Stimulated activated CD8-positive, alpha-beta memory T cell treated with anti-CD3 and anti-CD28 coated beads, Interleukin-2, amount 100 ng/mL, for 48 hours (primary cell): ENCODE results near the gene CMYA5.
A peak's percentile ranks its signal among the peaks of the same experiment; 100 is the strongest.
"Not testable (repeated sequence)": the region's sequence is repeated elsewhere in the genome, so short reads cannot be mapped to it uniquely, and the experiment has no call there.

ENCODE experiments used
- DNase-seq, 2 donors: peaks; one replicate each; pipeline ENCODE4 v3.0.0-alpha.2; 2020; ENCODE audit warnings: low read depth in 2 of 2

CMYA5 gene

GRCh38 chr5:79702606-79703380 lies 13.2 kb downstream of the CMYA5 start:
- DNase-seq = peak; percentile 7 to 13

GRCh38 chr5:79703381-79703645 lies 13.7 kb downstream of the CMYA5 start:
- DNase-seq = no peak

DNA sequence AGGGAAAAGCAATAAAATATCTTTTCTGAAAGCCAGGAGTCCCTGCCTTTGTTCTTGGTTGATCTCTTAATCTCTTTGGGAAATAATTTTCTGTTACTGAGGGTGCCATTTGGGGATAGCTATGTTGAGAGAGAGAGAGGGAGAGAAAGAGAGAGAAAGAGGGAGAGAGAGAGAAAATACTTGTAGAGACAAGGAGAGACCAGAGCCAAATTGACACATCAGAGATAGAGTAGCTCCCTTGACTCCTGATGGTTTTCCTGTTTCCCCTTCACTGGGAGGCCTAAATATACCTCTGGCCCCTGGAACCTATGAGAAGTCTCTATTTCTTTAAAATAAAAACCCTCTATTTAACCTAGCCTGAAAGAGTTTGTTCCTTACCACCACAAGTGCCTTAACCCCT lies 14.9 kb downstream of the CMYA5 start:
- DNase-seq = no peak

GRCh38 chr5:79705632-79706031 lies 16.0 kb downstream of the CMYA5 start:
- no peak for DNase-seq

DNA sequence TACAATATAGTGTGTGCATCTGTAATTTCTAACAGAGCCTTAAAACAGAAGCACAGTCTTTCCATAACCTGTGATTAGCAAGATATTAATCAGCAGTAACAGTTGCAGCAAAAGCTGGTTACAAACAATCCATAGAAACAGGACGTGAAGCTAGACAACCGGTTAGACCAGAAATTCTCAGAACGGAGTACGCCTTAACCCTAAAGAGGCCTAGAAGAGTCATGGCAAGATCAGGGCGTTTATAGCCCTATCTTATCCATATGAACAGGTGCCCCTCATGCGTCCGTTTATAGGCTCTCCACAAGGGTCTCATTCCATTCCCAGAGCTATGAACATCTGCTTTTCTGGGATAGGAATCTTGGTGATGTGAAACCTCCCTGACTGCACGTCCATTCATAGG lies 16.7 kb downstream of the CMYA5 start:
- not testable (repeated sequence) for DNase-seq

- DNase-seq = no peak
These were observed 17.9 kb downstream of the CMYA5 start for GRCh38 chr5:79707535-79707934.

DNA sequence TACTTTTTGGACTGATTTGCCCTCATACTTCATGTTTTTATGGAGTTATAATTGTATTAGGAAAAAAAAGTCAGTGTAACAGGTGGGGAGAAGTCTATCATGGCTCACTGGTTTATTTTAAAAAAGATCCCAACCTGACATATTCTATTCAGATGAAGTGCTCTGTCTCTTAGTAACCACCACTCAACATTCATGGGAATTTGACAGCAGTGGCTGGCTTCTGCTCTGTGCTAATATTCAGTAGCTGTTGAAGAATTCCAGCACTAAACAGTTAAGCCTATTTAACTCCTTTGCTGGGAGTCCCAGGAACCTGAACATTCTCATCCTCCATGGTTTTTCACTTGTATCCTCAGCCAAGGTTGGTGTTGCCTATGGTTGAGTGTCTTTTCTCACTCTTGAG lies 23.1 kb downstream of the CMYA5 start:
- no peak for DNase-seq

DNA sequence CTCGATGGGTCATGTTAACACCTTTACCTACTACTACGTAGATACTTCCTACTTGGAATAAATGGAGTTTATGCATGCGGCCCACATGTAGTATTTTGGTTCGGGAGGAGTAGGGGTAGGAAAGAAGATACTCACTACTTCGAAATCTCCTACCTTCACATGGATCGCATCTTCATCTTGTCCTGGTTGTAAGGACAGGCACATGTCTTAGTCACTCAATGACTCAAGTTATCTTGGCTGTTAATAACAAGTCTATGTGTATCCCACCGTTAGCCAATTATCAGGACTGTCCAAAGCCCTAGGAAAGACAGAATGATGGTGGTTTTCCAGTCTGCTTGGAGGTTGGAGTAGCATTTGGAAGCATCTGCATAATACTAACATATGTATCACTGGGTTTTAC lies 24.1 kb downstream of the CMYA5 start:
- no peak for DNase-seq

DNA sequence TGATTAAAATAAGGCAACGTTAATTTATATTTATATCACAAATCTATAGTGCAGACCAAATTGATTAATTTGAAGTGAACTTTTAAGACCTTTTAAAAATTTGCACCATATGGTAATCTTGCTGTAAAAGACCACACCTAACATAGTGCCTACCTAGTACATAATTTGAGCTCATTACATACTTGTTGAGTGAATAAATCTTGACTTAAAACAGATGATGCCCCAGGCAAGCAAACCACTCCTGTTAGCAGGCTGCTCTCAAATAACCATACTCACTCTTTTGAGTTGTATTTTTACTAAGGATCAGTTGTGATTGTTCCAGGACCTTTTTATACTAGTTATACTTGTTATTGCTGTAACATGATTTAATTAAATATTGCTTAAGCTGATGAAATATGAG lies 27.2 kb downstream of the CMYA5 start:
- no peak for DNase-seq

DNA sequence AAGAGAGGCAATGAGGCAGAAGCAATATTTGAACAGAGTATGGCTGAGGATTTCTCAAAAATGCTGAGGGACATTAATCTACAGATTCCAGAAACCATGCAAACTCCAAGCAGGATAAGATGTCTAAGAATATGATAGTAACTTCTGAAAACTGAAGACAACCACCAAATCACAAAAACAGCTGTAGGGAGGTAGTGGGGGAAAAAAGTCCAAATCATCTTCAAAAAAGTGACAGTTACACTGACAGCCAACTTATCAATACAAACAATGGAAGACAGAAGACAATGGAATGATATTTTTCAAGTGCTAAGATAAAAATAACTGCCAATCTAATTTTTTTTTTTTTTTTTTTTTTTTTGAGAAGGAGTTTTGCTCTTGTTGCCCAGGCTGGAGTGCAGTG lies 30.5 kb downstream of the CMYA5 start:
- no peak for DNase-seq

DNA sequence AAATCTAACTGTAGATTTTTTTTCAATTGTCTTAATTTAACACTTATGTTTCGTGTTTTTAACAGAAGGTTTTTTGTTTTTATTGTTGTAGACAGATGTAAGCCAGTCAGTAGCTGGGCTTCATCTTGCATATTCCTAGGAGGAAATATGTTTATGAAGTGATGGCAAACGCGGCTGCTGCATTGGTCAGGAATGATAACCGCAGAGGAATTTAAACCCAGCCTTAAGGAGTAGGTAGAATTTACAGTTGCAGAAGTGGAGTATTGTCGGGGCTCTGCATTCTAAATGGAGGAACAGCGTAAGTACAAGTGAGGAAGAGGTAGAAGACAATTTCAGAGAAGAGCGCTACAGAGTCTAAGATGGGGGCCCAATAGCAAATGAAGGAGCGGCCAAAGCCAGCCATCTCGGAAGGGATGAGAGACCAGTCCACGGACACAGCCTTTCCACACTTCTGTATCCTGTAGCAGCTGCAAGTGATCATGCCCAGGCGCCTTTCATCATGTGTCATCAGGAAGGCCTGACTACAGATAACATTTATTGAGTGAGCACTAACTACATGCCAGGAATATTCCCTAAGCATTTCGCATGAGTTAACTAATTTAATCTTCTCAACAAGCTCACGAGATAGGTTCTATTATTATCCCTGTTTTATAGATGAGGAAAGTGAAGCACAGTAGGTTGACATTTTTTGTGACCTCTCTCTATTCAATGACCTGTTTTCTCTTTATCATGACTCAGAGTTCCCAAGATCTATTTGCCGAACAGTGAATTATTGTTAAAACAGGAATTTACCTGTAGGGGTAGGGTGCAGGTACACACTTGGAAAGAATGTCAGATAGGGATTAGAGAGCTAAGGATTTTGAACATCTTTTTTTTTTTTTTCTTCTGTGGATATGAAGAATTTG lies 38.1 kb downstream of the CMYA5 start:
- DNase-seq = no peak

- DNase-seq = no peak
These were observed 38.8 kb downstream of the CMYA5 start for GRCh38 chr5:79728396-79728795.

DNA sequence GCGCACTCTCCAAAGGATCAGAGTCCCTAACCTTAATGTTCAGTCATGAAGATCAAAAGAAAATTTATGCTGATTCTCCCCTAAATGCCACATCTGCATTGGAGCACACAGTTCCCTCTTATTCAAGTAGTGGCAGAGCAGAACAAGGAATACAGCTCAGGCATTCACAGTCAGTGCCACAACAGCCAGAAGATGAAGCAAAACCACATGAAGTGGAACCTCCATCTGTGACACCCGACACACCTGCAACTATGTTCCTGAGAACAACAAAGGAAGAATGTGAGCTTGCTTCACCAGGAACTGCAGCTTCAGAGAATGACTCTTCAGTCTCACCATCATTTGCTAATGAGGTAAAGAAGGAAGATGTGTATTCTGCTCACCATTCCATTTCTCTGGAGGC lies 40.0 kb downstream of the CMYA5 start:
- DNase-seq = no peak

DNA sequence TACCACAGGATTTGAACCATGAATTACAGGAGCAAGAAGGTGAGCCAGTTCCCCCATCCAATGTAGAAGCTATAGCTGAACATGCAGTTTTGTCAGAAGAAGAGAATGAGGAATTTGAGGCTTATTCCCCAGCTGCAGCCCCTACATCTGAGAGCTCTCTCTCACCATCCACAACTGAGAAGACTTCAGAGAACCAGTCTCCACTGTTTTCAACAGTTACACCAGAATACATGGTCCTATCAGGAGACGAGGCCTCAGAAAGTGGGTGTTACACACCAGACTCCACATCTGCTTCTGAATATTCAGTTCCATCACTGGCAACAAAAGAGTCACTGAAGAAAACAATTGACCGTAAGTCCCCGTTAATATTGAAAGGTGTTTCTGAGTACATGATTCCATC lies 40.9 kb downstream of the CMYA5 start:
- no peak for DNase-seq

GRCh38 chr5:79731775-79732174 lies 42.1 kb downstream of the CMYA5 start:
- no peak for DNase-seq

DNA sequence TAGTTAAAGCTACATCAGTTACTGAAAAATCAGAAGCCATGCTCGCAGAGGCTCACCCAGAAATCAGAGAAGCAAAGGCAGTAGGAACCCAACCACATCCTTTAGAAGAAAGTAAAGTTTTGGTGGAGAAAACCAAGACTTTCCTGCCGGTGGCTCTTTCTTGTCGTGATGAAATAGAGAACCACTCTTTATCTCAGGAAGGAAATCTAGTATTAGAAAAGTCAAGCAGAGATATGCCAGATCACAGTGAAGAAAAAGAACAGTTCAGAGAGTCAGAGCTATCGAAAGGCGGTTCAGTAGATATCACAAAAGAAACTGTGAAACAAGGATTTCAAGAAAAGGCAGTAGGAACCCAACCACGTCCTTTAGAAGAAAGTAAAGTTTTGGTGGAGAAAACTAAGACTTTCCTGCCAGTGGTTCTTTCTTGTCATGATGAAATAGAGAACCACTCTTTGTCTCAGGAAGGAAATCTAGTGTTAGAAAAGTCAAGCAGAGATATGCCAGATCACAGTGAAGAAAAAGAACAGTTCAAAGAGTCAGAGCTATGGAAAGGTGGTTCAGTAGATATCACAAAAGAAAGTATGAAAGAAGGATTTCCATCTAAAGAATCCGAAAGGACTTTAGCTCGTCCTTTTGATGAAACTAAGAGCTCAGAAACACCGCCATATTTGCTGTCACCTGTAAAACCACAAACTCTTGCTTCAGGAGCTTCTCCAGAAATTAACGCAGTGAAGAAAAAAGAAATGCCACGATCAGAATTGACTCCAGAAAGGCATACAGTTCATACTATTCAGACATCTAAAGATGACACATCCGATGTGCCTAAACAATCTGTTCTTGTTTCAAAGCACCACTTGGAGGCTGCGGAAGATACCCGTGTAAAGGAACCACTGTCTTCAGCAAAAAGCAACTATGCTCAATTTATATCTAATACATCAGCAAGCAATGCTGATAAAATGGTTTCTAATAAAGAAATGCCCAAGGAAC lies 47.2 kb downstream of the CMYA5 start:
- DNase-seq = no peak

DNA sequence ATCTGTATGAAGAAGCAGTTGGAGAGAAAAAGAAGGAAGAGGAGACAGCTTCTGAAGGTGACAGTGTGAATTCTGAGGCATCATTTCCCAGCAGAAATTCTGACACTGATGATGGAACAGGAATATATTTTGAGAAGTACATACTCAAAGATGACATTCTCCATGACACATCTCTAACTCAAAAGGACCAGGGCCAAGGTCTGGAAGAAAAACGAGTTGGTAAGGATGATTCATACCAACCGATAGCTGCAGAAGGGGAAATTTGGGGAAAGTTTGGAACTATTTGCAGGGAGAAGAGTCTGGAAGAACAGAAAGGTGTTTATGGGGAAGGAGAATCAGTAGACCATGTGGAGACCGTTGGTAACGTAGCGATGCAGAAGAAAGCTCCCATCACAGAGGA lies 48.7 kb downstream of the CMYA5 start:
- DNase-seq = no peak

- DNase-seq = no peak
These were observed 53.0 kb downstream of the CMYA5 start for GRCh38 chr5:79742549-79743136.

DNA sequence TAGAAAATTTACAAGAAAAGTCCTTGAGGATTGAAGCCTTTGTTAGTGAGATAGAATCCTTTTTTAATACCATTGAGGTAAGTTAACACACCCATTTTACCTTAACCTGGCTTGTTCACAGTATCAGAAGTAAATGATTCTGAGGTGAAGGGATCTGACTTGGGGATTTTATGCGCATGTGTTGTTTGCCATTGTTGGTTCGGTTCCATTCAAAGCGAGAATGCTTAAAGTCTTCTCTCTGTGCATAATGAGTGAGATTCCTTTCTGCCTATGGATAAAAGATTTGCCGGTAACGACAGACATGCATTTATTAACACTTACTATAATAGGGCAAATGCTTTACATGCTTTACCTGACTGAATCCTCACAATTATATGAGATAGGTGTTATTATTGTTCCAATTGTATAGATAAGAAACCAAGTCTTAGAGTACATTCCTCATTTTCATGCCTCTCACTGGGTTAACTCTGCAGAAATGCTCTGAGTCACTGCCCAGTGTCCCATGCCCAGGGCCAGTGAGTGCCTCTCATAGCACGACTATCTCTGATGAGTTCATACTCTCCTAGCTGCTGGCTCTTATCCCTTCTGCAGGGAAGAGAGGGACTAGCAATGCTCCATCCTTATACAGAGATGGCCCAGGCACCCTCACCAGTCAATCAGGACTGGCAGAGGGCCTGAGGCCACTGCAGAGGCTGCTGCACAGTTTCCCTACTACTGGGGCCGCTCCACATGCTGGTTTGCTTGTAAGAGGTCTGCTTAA lies 54.4 kb downstream of the CMYA5 start:
- DNase-seq = no peak

- DNase-seq = no peak
These were observed 55.6 kb downstream of the CMYA5 start for GRCh38 chr5:79745255-79745654.
